K562 (cell line): Measurements from ENCODE around the gene TCEAL8. TPM values are rescaled to one million over a fixed set of nuclear protein-coding genes. Genes with fewer than 3 reads are reported as not detected.
A peak's percentile ranks its signal among the peaks of the same experiment; 100 is the strongest.

ENCODE experiments used
- ARID1B ChIP-seq: fragments of 450-650 bp; IDR thresholded peaks from 2 replicates; pipeline ENCODE4 v1.6.1; 2016; ENCODE audit warnings: antibody characterized with exemption, mild to moderate bottlenecking, inconsistent platforms
- ATF7 ChIP-seq: fragments of 450-650 bp; IDR thresholded peaks from 2 replicates; pipeline ENCODE4 v1.7.1; 2014; ENCODE audit warnings: mild to moderate bottlenecking, moderate library complexity
- DACH1 ChIP-seq: fragments of 450-650 bp; IDR thresholded peaks from 2 replicates; pipeline ENCODE4 v1.6.1; 2018; ENCODE audit not compliant: partially characterized antibody
- FOXP1 ChIP-seq: sonication (generic); formaldehyde crosslinking; IDR thresholded peaks from 2 replicates; pipeline ENCODE4 v1.8.0; 2022; ENCODE audit warnings: mild to moderate bottlenecking, missing genetic modification reagents
- GATAD2A ChIP-seq: fragments of 450-650 bp; IDR thresholded peaks from 2 replicates; pipeline ENCODE4 v1.6.1; 2017
- L3MBTL2 ChIP-seq: fragments of 450-650 bp; IDR thresholded peaks from 2 replicates; pipeline ENCODE4 v1.6.1; 2016; ENCODE audit warnings: mild to moderate bottlenecking, moderate library complexity
- MEIS2 ChIP-seq: fragments of 450-650 bp; IDR thresholded peaks from 2 replicates; pipeline ENCODE4 v1.6.1; 2014; ENCODE audit warnings: mild to moderate bottlenecking; ENCODE audit not compliant: partially characterized antibody
- RAD51 ChIP-seq: fragments of 450-650 bp; IDR thresholded peaks from 2 replicates; pipeline ENCODE4 v1.7.1; 2016; ENCODE audit warnings: low read depth, mild to moderate bottlenecking, borderline replicate concordance
- RBM22 ChIP-seq: fragments of 200-400 bp; formaldehyde crosslinking; IDR thresholded peaks from 2 replicates; pipeline ENCODE4 v1.6.1; 2018; ENCODE audit warnings: low read length, low read depth; ENCODE audit not compliant: poor library complexity, severe bottlenecking
- RBM39 ChIP-seq: fragments of 200-400 bp; formaldehyde crosslinking; optimal IDR thresholded peaks from 2 replicates; pipeline ENCODE3; 2018; ENCODE audit warnings: low read depth, low read length
- SUPT5H ChIP-seq: fragments of 450-650 bp; IDR thresholded peaks from 2 replicates; pipeline ENCODE4 v1.6.1; 2016
- ZFX ChIP-seq: sonication (generic); formaldehyde crosslinking; IDR thresholded peaks from 2 replicates; pipeline ENCODE4 v1.8.0; 2022; ENCODE audit warnings: mild to moderate bottlenecking, missing genetic modification reagents, moderate library complexity
- polyA plus RNA-seq, 8 experiments: library from polyadenylated mRNA; depleted of rRNA in 4 of 8; stranded (reverse) in 5 of 8; unstranded in 3 of 8; fragments of >200 nt; fragmentation: Nextera tagmentation in 2 of 8; fragmentation: Illumina TruSeq in 1 of 8; extraction: Ambion mirVana in 2 of 8; extraction: Trizol in 1 of 8; gene quantifications; 2 replicates each; pipeline versions ENCODE4 v1.2.1 to v1.2.3, GENCODE V29; 2011 to 2014; ENCODE audit warnings: inconsistent platforms in 1 of 8, missing spikeins in 1 of 8
- total RNA-seq, 7 experiments: library from RNA; depleted of rRNA in 6 of 7; stranded (reverse); fragments of >200 nt in 6 of 7; fragmentation: Illumina TruSeq in 2 of 7; extraction: Trizol in 2 of 7; gene quantifications; 2 replicates each; pipeline versions ENCODE4 v1.2.1 to v1.2.3, GENCODE V29; 2011 to 2021; ENCODE audit warnings: low replicate concordance in 1 of 7
- TF ChIP-seq, protein P1 (sequence below): IDR thresholded peaks from 3 replicates; pipeline ENCODE4 v1.6.1; 2011; ENCODE audit warnings: borderline replicate concordance, mild to moderate bottlenecking, moderate library complexity; ENCODE audit not compliant: insufficient read length; ENCODE audit errors: extremely low read depth
- TF ChIP-seq, protein P2 (sequence below): fragments of 250-450 bp; sonication (Bioruptor Pico); IDR thresholded peaks from 2 replicates; pipeline ENCODE4 v1.8.0; 2021; ENCODE audit warnings: borderline replicate concordance, mild to moderate bottlenecking, moderate library complexity; ENCODE audit not compliant: poor library complexity, severe bottlenecking
- TF ChIP-seq, protein P3 (sequence below), 2 experiments: fragments of 450-650 bp; conservative IDR thresholded peaks; 2 replicates each; pipeline ENCODE4 v1.6.1; 2017; ENCODE audit warnings: mild to moderate bottlenecking in 2 of 2, moderate library complexity in 2 of 2
- TF ChIP-seq, protein P4 (sequence below), 3 experiments: fragments of 200-800 bp in 1 of 3; sonication (Bioruptor generic) in 1 of 3; sonication (generic) in 1 of 3; formaldehyde crosslinking in 1 of 3; IDR thresholded peaks; 2 replicates each; pipeline versions ENCODE4 v1.6.1 to v1.8.0; 2016 to 2022; ENCODE audit warnings: mild to moderate bottlenecking in 2 of 3, missing compliant biosample characterization in 2 of 3, missing genetic modification characterization in 2 of 3, missing genetic modification reagents in 1 of 3
- TF ChIP-seq, protein P5 (sequence below): sonication (generic); formaldehyde crosslinking; IDR thresholded peaks from 2 replicates; pipeline ENCODE4 v1.8.0; 2022; ENCODE audit warnings: mild to moderate bottlenecking, missing genetic modification reagents

The TCEAL8 gene
- total and polyA plus RNA-seq, 9 of the 15 experiments (the other 6 are each of a cell fraction or from before 2014, with no cell fraction given): 49.0 to 178 (median 101) TPM

DNA sequence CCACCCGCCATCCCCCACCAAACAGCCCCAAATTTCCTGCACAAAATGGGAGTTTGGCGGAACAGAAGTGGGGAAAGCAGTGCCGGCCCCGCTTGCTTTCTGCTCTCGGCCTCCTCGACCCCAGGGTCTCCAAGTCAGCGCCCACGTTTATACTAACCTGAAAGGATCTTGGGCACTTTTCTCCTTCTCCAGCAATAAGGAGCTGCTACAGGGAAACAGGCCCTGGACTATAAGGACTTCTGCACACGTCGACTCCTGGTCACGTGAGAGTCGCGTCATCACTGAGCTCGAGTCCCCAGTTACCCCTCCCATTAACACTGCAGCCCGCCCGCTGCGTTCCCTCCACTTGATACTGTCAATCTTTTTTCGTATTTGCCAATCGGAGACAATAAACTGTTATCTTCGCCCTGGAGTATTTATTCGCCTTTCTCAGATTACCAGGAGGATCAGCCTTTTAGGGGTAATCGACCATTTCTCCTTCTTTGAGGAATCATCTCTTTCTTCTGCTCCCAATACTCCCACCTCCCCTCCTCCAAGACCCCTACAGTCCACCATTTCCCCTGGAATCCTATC lies at the start of gene TCEAL8 (continued):
- no peak for TF ChIP-seq FOXP1 (CRISPR knock-in tag)
- TF ChIP-seq, protein P1, sequence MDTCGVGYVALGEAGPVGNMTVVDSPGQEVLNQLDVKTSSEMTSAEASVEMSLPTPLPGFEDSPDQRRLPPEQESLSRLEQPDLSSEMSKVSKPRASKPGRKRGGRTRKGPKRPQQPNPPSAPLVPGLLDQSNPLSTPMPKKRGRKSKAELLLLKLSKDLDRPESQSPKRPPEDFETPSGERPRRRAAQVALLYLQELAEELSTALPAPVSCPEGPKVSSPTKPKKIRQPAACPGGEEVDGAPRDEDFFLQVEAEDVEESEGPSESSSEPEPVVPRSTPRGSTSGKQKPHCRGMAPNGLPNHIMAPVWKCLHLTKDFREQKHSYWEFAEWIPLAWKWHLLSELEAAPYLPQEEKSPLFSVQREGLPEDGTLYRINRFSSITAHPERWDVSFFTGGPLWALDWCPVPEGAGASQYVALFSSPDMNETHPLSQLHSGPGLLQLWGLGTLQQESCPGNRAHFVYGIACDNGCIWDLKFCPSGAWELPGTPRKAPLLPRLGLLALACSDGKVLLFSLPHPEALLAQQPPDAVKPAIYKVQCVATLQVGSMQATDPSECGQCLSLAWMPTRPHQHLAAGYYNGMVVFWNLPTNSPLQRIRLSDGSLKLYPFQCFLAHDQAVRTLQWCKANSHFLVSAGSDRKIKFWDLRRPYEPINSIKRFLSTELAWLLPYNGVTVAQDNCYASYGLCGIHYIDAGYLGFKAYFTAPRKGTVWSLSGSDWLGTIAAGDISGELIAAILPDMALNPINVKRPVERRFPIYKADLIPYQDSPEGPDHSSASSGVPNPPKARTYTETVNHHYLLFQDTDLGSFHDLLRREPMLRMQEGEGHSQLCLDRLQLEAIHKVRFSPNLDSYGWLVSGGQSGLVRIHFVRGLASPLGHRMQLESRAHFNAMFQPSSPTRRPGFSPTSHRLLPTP: no peak
- TF ChIP-seq RBM22: no peak
- TF ChIP-seq, protein P2, sequence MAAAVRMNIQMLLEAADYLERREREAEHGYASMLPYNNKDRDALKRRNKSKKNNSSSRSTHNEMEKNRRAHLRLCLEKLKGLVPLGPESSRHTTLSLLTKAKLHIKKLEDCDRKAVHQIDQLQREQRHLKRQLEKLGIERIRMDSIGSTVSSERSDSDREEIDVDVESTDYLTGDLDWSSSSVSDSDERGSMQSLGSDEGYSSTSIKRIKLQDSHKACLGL (CRISPR knock-in tag): no peak
- TF ChIP-seq ARID1B: no peak
- TF ChIP-seq, protein P3, sequence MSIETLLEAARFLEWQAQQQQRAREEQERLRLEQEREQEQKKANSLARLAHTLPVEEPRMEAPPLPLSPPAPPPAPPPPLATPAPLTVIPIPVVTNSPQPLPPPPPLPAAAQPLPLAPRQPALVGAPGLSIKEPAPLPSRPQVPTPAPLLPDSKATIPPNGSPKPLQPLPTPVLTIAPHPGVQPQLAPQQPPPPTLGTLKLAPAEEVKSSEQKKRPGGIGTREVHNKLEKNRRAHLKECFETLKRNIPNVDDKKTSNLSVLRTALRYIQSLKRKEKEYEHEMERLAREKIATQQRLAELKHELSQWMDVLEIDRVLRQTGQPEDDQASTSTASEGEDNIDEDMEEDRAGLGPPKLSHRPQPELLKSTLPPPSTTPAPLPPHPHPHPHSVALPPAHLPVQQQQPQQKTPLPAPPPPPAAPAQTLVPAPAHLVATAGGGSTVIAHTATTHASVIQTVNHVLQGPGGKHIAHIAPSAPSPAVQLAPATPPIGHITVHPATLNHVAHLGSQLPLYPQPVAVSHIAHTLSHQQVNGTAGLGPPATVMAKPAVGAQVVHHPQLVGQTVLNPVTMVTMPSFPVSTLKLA (conservative IDR thresholded peaks at IDR 0.05): 0 out of 4 replicates have a peak, but pooled peaks of 1 of the 2 experiments have one; percentile 38
- peak; percentile 48 for TF ChIP-seq SUPT5H
- no peak for TF ChIP-seq DACH1
- no peak for TF ChIP-seq RBM39
- TF ChIP-seq ZFX: peak; percentile 62
- peak; percentile 53; the same call in 1 of the 2 replicates for TF ChIP-seq ATF7
- TF ChIP-seq, protein P4, sequence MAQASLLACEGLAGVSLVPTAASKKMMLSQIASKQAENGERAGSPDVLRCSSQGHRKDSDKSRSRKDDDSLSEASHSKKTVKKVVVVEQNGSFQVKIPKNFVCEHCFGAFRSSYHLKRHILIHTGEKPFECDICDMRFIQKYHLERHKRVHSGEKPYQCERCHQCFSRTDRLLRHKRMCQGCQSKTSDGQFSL (CRISPR knock-in tag; IDR thresholded peaks at IDR 0.05): no peak
- TF ChIP-seq, protein P4 (tag; IDR thresholded peaks at IDR 0.05): no peak
- TF ChIP-seq MEIS2: peak; percentile 47
- TF ChIP-seq RAD51: peak; percentile 89
- peak; percentile 58; the same call in 1 of the 2 replicates for TF ChIP-seq L3MBTL2
- TF ChIP-seq, protein P5, sequence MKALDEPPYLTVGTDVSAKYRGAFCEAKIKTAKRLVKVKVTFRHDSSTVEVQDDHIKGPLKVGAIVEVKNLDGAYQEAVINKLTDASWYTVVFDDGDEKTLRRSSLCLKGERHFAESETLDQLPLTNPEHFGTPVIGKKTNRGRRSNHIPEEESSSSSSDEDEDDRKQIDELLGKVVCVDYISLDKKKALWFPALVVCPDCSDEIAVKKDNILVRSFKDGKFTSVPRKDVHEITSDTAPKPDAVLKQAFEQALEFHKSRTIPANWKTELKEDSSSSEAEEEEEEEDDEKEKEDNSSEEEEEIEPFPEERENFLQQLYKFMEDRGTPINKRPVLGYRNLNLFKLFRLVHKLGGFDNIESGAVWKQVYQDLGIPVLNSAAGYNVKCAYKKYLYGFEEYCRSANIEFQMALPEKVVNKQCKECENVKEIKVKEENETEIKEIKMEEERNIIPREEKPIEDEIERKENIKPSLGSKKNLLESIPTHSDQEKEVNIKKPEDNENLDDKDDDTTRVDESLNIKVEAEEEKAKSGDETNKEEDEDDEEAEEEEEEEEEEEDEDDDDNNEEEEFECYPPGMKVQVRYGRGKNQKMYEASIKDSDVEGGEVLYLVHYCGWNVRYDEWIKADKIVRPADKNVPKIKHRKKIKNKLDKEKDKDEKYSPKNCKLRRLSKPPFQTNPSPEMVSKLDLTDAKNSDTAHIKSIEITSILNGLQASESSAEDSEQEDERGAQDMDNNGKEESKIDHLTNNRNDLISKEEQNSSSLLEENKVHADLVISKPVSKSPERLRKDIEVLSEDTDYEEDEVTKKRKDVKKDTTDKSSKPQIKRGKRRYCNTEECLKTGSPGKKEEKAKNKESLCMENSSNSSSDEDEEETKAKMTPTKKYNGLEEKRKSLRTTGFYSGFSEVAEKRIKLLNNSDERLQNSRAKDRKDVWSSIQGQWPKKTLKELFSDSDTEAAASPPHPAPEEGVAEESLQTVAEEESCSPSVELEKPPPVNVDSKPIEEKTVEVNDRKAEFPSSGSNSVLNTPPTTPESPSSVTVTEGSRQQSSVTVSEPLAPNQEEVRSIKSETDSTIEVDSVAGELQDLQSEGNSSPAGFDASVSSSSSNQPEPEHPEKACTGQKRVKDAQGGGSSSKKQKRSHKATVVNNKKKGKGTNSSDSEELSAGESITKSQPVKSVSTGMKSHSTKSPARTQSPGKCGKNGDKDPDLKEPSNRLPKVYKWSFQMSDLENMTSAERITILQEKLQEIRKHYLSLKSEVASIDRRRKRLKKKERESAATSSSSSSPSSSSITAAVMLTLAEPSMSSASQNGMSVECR (CRISPR knock-in tag): no peak
- no peak for TF ChIP-seq GATAD2A
